HG02798 (cell line): ENCODE data around the gene COMT.
"Not testable (repeated sequence)": the region's sequence is repeated elsewhere in the genome, so short reads cannot be mapped to it uniquely, and the experiment has no call there.

ENCODE experiments used
- ATAC-seq: cut with Tn5 transposase; IDR thresholded peaks from one replicate; pipeline ENCODE4 v1.9.1; 2021; ENCODE audit warnings: mild to moderate bottlenecking; ENCODE audit not compliant: unreplicated experiment, poor library complexity

The COMT gene

GRCh38 chr22:19927696-19928095 lies 13.9 kb upstream of the COMT start:
- ATAC-seq, result no peak

- ATAC-seq, result no peak
Observed at GRCh38 chr22:19928207-19928606, 13.4 kb upstream of the COMT start.

- ATAC-seq, result no peak
Observed at GRCh38 chr22:19929586-19930550, 11.7 kb upstream of the COMT start.

DNA sequence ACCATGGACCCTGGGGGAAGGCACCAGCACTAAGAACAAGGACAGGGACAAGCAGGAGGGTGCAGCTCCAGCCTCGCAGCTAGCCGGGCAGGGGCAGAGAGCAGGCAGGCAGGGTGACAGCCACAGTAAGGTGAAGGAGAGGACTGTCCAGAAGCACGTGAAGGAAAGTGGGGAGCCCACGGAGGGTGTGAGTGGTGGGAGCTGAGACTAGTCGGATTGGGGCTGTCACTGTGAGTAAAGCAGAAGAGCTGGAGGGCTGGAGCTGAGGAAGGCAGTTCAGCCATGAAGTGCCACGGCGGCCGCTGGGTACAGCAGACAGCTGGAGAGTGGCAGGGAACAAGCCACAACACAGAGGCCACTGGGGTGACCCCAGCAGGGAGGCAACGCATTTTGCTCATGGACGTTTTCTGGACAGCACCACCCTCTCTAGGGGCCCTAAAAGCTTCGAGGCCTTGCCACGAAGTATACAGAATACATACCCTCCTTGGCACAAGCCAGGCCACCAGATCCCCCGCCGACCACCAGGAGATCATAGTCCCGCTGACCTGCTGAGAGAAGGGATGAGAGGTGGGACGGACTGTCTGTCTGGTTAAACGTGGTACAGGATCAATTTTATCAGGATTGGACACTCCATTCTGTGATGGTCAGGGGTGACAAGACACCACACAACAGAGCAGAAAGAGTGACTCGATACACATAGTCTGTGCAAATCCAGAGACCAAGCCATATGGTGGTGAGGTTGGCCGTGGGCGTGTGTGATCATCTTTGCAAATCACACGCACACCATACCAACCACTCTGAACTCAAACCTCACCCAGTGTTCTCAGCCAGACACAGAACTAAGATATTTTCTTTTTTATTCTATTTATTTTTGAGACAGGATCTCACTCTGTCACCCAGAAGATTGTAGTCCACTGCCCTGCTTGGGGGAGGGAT lies 10.8 kb upstream of the COMT start:
- no peak for ATAC-seq

GRCh38 chr22:19931514-19931913 lies 10.1 kb upstream of the COMT start:
- ATAC-seq, result no peak

DNA sequence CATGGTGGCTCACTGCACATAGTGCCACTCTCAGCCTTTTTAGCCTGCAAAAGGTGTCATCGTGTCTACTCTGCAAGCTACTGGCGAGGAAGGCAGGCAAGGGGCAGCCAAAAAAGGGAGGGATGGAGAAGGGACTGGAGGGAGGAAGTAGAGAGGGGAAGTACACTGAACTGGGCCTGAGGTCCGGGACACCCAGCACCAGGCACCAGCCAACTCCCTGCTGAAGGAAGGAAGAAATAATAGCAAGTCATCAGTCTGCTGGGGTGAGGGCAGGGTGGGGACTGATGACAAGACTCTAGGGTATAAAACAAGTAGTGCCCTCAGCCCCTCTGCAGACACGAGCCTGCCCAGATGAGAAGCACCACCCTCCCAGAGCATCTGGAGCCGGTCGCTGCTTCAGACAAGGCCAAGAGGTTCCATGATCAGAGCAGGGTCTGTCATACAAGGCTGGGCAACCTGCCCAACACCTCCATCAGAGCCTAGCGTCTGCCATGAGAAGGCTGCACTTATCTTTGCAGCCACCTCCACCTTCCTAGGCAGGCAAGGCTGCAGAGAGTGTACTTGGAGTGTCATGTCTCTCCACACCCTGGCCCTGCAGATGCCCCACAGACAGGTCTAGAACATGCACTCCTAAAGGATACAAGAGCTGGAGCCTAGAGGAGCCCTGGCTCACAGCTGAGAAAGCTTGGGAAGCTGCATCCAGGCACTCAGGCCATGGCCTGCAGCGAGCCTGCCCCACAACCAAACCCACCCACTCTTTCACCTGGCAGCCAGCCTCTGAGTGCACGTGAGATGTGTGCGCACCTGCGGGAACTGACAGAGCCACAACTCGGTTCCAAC lies 9.0 kb upstream of the COMT start:
- no peak for ATAC-seq

- no peak for ATAC-seq
Observed at GRCh38 chr22:19933341-19934241, 8.0 kb upstream of the COMT start.

DNA sequence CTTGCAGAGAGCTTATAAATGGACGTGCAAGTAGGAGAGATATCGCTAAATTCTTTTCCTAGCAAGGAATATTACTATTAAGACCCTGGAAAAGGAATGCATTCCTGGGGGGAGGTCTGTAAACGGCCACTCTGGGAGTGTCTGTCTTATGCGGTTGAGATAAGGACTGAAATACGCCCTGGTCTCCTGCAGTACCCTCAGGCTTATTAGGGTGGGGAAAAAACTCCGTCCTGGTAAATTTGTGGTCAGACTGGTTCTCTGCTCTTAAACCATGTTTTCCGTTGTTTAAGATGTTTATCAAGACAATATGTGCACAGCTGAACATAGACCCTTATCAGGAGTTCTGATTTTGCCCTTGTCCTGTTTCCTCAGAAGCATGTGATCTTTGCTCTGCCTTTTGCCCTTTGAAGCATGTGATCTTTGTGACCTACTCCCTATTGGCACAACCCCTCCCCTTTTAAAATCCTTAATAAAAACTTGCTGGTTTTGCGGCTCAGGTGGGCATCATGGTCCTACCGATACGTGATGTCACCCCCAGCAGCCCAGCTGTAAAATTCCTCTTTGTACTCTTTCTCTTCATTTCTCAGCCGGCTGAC lies 6.4 kb upstream of the COMT start:
- ATAC-seq, result not testable (repeated sequence)

GRCh38 chr22:19936513-19936912 lies 5.1 kb upstream of the COMT start:
- no peak for ATAC-seq

DNA sequence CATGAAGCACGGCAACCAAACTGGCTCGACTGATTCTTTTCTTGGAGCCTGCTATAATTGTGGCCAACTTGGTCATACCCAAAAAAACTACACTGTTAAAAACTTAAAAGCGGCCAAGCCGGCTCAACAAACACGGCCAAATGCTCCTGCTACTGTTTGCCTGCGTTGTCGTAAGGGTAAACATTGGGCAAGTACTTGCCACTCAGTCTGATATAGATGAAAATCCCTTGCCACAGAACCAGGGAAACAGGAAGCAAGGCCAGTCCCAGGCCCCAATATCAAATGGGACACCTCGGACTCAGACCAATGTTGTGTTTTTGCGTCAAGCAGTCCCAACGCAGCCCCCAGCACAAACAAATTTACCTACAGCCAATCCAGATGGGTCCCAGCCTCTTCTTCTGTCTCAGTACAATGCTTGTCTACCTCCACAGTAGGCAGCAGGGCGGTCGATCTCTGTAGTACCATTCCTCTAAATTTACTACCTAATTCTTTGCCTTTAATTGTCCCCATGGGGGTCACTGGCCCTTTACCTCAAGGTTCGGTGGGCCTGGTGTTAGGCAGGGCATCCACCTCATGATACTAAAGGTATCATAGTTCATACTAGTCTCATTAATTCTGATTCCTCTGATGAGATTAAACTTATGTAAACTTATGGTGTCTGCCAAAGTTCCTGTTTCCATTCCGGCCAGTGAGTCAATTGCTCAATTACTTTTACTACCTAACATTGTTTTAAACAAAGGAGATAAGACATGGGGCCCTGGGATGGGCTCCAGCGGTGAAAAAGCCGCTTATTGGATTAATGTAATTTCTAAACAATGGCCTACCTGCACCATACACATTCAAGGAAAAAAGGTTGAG lies 3.7 kb upstream of the COMT start:
- no peak for ATAC-seq

DNA sequence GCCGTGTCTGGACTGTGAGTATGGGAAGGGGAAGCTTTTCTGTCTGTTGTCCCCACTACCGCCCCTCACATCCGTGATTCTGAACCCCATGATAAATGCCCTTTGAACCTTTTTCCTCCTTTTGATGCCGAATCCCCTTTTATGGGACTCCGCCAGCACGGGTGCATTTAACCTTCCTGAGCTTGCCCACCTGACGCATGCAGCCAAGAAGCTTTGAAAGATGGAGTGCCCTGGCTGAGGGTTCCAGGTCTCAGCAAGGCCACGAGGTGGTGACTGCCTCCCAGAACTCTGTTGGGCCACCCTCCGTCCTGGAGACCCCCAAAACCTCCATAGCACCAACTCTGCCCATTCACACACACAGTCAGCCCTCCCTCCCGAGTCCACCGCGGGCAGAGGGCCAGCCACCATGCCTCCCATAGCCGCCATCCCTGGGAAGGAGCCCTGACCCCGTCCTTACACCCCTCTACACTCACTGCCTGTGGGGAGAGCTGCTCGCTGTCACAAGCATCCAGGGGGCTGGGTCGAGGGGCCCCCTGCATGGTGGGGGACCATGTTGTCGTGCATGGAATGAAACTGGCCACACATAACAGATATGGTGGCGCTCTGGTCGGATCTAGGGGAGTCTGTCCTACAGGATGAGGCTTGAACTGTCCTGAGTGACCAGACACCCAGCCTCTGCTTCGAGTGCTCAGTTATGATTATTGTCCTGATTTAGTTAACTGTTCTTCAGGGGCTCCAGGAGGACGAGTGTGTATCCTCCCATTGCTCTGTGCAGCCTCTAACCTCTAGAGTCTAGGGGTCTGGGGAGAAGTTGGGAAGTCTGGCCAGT lies 822 bp upstream of the COMT start:
- peak; percentile 9 for ATAC-seq

DNA sequence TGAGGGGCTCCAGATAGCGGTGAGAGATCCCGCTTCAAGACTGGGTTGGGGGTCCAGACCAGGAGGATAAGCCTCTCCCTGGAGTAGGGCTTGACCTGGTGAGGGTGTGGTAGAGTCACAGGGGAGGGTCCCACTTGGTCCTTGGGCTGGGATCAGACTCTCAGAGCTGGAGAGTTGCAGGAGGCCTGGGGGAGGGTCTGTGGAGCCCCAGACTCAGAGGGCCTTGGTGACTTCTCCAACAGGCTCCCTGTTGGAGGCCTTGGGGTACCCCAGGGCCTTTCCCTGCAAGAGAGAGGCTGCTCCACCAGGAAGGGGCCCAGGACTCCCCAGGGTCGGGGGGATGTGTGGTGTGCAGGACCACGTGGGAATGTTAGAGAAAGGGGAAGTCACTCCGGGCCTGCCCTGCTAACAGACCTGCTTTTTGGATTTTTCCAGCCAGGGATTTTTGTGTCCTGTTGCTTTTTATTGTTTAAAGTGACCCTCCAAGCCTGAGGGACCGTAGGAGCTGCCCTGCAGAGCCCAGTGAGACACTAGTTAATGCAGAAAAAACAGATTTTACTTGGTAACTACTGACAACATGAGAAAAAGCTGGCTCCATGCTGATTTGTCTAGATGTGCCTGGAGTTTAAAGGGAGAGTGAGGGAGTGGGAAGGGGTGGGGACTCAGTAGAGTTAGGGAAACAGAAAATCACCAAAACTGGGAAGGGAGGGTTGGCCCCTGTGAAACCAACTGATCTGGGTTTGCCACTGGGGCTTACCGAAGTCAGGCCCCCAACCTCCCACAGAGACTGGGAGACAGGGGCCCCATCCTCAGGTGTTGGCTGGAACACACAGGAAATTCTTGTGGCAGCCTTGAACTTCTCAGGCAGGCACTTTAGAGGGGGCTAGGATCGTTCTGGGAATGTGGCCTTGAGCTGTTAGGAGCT lies 847 bp downstream of the COMT start:
- peak; percentile 18 for ATAC-seq

DNA sequence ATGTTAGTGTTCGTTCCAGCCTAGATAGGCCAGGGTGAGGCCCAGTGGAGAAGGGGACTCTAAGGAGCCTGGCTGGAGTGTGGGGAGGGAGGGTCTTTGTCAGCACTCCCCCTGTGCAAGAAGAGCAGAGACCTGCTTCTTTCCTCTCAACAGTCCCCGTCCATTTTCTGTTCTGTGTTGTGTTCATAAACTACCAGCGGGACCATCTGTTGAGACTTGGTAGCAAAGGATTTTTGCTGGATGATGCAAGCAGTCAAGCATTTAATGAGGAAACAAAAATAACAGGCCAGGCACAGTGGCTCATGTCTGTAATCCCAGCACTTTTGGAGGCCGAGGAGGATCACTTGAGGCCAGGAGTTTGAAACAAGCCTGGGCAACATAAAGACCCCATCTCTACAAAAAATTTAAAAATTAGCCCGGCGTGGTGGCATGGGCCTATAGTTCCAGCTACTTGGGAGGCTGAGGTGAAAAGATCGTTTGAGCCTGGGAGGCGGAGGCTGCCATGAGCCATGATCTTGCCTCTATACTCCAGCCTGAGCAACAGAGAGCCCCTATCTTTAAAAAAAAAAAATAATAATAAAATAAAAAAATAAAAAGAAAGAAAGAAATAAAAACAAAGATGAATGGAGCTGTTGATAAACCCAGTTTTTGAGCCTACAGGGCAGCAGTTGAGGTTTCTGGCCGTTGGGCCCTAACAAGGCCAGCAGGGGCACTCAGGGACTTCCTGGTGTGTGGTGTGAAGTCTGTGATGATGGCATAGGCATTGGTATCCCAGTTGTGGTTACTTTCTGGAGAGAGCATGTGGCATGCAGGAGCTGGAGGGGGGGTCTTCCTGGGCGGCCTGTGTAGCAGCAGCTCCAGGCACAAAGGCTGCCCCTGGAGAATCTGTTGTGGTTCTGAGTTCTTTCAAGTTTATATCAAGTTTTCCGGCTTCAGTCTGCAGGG lies 1.8 kb downstream of the COMT start:
- no peak for ATAC-seq

GRCh38 chr22:19948057-19948760 lies 6.6 kb downstream of the COMT start:
- no peak for ATAC-seq
